HG03378 (cell line): Measurements from ENCODE around the gene CEP112.

Experiments used
- ATAC-seq: cut with Tn5 transposase; IDR thresholded peaks from one replicate; pipeline ENCODE4 v1.9.1; 2021; ENCODE audit warnings: mild to moderate bottlenecking, moderate library complexity; ENCODE audit not compliant: unreplicated experiment

The CEP112 gene

GRCh38 chr17:65941356-65941899 is 250.5 kb downstream of the CEP112 start:
- no peak for ATAC-seq

GRCh38 chr17:65936013-65936412 is 255.9 kb downstream of the CEP112 start:
- ATAC-seq, result no peak

GRCh38 chr17:65933290-65933689 is 258.6 kb downstream of the CEP112 start:
- ATAC-seq, result no peak

GRCh38 chr17:65931246-65932149 is 260.4 kb downstream of the CEP112 start:
- no peak for ATAC-seq

DNA sequence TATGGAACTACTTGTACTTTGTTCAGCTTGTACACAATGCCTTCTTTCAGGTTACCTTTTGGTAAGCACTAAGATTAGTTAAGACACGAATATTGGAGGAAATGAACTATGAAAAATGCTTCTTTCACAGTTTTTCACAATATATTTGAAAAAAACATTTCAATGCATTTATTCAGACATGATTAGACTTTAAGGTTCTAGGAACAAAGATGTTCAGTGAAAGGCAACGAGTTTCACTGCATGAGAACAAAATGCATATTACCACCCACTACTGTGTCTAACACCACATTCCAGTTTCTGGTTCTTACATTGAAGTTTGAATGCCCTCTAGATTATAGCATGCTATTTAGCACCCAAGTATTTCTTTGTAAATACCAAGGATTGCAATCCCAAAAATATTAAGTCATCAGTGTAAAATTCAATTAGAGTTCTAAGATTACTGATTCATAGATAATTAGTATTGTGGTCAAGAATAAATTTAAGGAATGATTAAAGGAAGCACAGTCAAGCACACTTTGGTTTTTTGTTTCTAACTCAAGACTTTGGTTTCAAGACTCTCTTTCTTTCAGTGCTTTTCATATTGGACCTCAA is 261.7 kb downstream of the CEP112 start:
- ATAC-seq, result no peak

DNA sequence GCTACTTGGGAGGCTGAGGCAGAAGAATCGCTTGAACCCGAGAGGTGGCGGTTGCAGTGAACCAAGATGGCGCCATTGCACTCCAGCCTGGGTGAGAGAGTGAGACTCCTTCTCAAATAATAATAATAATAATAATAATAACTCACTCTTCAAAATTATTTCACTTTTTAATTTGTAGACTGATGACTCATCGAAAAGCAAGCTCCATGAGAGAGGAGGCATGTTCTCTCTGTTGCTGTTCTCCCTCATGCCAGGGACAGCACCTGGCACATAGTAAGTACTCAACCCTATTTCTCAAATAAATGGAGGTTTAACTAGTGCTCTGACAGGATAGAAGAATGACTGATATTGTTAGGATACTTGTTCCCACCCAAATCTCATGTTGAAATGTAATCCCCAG is 265.3 kb downstream of the CEP112 start:
- no peak for ATAC-seq

DNA sequence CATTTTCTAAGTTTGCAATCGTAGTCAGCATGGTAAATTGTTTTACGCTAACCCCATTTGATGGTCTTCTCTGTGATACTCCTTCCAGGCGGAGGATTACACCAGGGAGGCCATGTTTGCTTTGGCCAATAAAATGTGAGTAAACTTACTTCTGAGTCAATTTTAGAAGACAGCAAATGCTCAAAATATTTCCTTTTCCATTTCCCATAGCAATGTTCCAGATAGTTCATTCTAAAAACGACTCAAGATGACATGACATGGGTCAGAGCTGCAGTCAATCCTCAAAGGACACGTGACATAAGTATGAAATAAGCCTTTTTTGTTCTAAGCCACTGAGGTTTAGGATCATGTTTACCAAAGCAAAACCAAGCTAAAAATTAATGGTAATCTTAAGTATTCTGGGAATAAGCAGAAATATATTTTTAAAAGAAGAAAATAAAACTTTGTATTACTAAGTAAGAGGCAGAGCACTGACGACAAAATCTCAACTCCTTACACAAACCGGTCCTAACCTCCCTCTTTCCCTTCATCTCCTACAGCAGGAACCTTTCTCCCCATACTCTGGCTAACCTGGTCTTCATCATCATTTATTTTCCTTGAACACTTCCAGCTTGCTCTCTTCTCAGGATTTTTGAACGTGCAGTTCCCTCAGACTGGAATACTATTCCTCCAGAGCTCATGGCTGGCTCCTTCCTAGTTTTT is 266.2 kb downstream of the CEP112 start:
- ATAC-seq, result no peak

GRCh38 chr17:65920996-65921395 is 270.9 kb downstream of the CEP112 start:
- no peak for ATAC-seq

DNA sequence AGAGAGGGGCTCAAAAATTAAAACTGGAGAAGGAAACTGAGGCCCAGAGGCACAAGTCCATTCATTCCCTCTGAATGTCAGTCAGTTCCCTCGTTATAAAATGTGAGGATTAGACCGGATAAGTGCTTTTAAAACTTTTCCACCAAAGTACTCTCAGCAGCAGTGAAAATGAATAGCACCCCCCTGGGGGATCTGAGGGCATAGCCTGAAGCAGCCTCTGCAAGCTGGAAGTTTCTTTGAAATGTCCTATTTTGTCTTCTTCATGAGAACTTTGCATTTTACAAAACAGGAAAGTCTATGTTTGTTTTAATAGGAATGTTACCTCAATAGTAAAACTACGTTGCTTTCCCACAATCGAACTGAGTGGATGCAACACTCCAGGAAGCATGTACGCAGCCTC is 273.0 kb downstream of the CEP112 start:
- ATAC-seq, result no peak

- no peak for ATAC-seq
Observed at GRCh38 chr17:65918500-65918899, 273.4 kb downstream of the CEP112 start.

GRCh38 chr17:65917560-65917959 is 274.4 kb downstream of the CEP112 start:
- ATAC-seq, result no peak

DNA sequence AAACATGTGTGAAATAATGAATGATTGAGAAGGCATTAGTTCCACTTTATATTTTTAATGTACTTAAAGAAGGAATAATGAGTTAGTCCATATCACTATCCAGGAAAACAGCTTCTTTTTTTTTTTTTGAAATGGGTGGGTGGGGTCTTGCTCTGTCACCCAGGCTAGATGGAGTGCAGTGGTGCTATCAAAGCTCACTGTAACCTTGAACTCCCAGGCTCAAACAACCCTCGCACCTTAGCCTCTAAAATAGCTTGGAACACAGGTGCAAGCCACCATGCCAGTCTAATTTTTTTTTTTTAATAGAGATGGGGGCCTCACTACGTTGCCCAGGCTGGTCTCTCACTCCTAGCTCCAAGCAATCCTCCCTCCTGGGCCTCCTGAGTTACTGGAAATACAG is 275.5 kb downstream of the CEP112 start:
- no peak for ATAC-seq

GRCh38 chr17:65914784-65915342 is 277.1 kb downstream of the CEP112 start:
- peak; percentile 97 for ATAC-seq

- no peak for ATAC-seq
Observed at GRCh38 chr17:65913326-65913850, 278.5 kb downstream of the CEP112 start.

- no peak for ATAC-seq
Observed at GRCh38 chr17:65910836-65911235, 281.1 kb downstream of the CEP112 start.

- no peak for ATAC-seq
Observed at GRCh38 chr17:65902831-65903522, 289.0 kb downstream of the CEP112 start.

DNA sequence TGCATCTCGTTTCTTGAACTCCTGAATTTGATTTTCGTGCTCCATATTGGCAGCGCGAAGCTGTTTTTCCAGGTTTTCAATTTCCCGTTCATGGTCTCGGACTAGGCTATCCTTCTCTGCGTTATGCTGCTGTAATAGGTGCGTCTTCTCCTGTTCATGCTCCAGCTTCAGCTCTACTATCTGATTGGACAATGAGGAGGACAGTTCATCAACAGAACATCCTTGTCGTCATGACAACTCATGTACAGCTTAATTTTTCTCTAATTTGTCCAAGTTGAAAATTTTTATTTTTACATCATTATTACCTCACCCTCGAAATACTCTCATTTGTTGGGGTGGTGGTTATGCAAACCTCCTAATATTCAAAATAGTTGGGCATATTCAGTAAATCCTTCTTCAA is 289.8 kb downstream of the CEP112 start:
- no peak for ATAC-seq

DNA sequence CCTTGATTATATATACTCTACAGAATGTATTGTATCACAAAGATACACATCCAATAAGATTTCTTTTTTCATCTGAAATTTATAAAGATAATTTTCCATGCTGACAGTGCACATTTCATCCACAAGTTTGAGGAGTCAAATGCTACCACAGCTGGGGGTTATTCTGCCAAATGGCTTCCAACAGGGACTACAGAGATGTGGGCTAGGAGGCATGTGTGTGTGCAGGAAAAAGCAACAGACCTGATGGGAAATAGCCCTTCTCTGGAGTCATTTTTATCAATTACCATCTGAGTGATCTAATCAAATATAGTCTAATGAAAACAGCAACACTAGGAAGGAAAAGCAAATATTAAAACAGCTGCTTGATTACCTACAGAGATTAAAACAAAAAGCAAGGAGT is 290.5 kb downstream of the CEP112 start:
- no peak for ATAC-seq

DNA sequence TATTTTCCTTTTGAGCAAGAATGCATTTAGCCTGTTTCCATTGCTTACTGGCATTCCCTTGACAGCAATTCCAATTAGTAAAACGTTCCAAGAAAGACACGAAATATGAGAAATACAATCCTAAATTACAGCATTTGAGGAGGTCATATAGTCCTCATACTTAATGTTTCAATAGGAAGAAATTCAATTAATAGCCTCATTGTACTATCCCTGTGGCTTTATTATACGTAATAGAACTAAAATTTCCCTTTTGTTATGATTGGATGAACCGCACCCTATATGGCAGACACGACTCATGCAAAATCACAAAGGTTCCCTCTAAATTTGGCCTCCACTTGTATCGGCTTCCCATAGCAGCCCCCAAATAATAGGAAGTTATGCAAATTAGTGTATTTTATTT is 291.7 kb downstream of the CEP112 start:
- ATAC-seq, result no peak

GRCh38 chr17:65898651-65899050 is 293.3 kb downstream of the CEP112 start:
- ATAC-seq, result no peak
